Stomach (tissue), 9 donors: ENCODE data around the gene ACRBP. TPM values are rescaled to one million over a fixed set of nuclear protein-coding genes. Genes with fewer than 3 reads are reported as not detected.

Source experiments
- DNase-seq, 2 donors: peaks; one replicate each; pipeline versions ENCODE4 v3.0.0 to v3.0.0-alpha.2; 2013 to 2019
- H3K27ac ChIP-seq, 5 donors: fragments of 200-600 bp in 4 of 5; sonication (generic) in 4 of 5; one replicate each; pipeline ENCODE4 v1.5.1; 2013 to 2019; ENCODE audit warnings: mild to moderate bottlenecking in 1 of 5, moderate library complexity in 1 of 5
- H3K27me3 ChIP-seq, 3 donors: fragments of 200-600 bp; sonication (generic); one replicate each; pipeline ENCODE4 v1.5.1; 2017 to 2019; ENCODE audit warnings: mixed run types in 1 of 3
- H3K36me3 ChIP-seq, 4 donors: fragments of 200-600 bp; sonication (generic); 1 replicate in 3 of 4; 2 replicates in 1 of 4; pipeline ENCODE4 v1.5.1; 2016 to 2019
- H3K4me1 ChIP-seq, 4 donors: fragments of 200-600 bp; sonication (generic); one replicate each; pipeline ENCODE4 v1.5.1; 2016 to 2019
- H3K4me3 ChIP-seq, 4 donors: fragments of 200-600 bp; sonication (generic) in 3 of 4; one replicate each; pipeline ENCODE4 v1.5.1; 2016 to 2019; ENCODE audit warnings: mild to moderate bottlenecking in 1 of 4
- H3K9me3 ChIP-seq, 4 donors: fragments of 200-600 bp; sonication (generic); one replicate each; pipeline ENCODE4 v1.5.1; 2016 to 2019
- CTCF ChIP-seq, 7 experiments: fragments of 450-650 bp in 4 of 7; fragments of 200-600 bp in 3 of 7; sonication (generic) in 3 of 7; IDR thresholded peaks; one replicate each; pipeline ENCODE4 v1.5.1; 2016 to 2019; ENCODE audit warnings: antibody characterized with exemption in 7 of 7, control low read depth in 2 of 7, mild to moderate bottlenecking in 1 of 7
- EP300 ChIP-seq: sonication (generic); formaldehyde crosslinking; IDR thresholded peaks from one replicate; pipeline ENCODE4 v1.6.1; 2017; ENCODE audit warnings: antibody characterized with exemption
- POLR2A ChIP-seq, 4 donors: fragments of 450-650 bp; IDR thresholded peaks; one replicate each; pipeline ENCODE4 v1.6.1; 2016; ENCODE audit warnings: antibody characterized with exemption in 4 of 4, control low read depth in 2 of 4, mild to moderate bottlenecking in 1 of 4, moderate library complexity in 1 of 4
- POLR2AphosphoS5 ChIP-seq, 3 donors: sonication (generic); formaldehyde crosslinking; IDR thresholded peaks; one replicate each; pipeline ENCODE4 v1.6.1; 2016; ENCODE audit warnings: antibody characterized with exemption in 3 of 3
- WGBS, 5 donors: extraction: QIAGEN DNeasy Blood & Tissue Kit in 3 of 5; methylation state at CpG; one replicate each; pipeline versions ENCODE4 v1.1.5 to v1.1.7; 2013 to 2018; 5-methylcytosine and 5-hydroxymethylcytosine counted together
- intact Hi-C: fragments of 100-400 bp; cut with DNase I; formaldehyde crosslinking; loops from one replicate; pipeline ENCODE4 v1.15.1; 2023; ENCODE audit warnings: low total_unique reads
- polyA plus RNA-seq, 3 donors: library from polyadenylated mRNA; stranded (reverse); fragments of 200-250 nt; gene quantifications; one replicate each; pipeline ENCODE4 v1.2.3, GENCODE V29; 2013
- total RNA-seq, 5 donors: library from RNA; depleted of rRNA; stranded (reverse); fragments of >200 nt; gene quantifications; one replicate each; pipeline versions ENCODE4 v1.1.0 to v1.2.3, GENCODE V29; 2014 to 2016
- donor health status: healthy with polysubstance abuse.
- donor health status: Bipolar disorder and iron deficiency.
- donor health status: healthy.

ACRBP gene
- total and polyA plus RNA-seq, 8 donors = 0.31 to 6.4 (median 1.6) TPM; not detected in 3

- Histone ChIP-seq H3K4me3 (peak overlapping the region; percentile 4 to 22 (median 18)), H3K36me3 (no peaks in the 10 kb centered on the region), H3K9me3 (no peaks in the 10 kb centered on the region), H3K27me3 (peaks cover 0 to 4% (median 0%) of the 10 kb centered on the region in 3 donors), H3K4me1 (peaks cover 12 to 70% (median 23%) of the 10 kb centered on the region in 4 donors), H3K27ac (peak overlapping the region; percentile 73 to 81 (median 80))
- intact Hi-C loops = no loop called here
- DNase-seq = no peak
- WGBS, 5 donors = 32 to 67% (median 48%) methylated on average over 5 of the region's 5 CpGs
- TF ChIP-seq EP300 = no peak
- TF ChIP-seq CTCF (IDR thresholded peaks at IDR 0.05) = no peak
- no peak for TF ChIP-seq POLR2A (IDR thresholded peaks at IDR 0.05)
- TF ChIP-seq POLR2AphosphoS5 (IDR thresholded peaks at IDR 0.05) = no peak
Measured at GRCh38 chr12:6630736-6631135, 16.5 kb downstream of the ACRBP start.

DNA sequence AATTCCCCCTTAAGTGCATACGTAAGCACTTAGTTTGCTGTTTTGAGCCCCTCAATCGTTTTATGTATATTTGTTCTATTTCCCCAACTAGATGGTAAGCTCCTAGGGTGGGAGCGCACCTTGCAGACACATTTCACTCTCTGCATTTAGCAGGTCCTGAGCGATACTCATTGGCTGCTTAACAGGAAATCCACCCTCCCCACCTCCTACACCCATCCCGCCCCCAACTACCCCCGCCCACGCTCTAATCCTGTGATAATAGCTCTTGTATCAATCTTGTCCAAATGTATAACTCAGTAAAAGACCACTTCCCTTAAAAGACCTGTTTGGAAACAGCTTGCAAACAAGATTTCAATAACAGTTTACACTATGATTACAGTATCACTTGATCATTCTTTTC is 19.6 kb downstream of the ACRBP start:
- H3K4me3 ChIP-seq = peak overlapping the region in 2 of 4 donors; percentile 0 to 11
- WGBS, 5 donors = 35 to 45% (median 38%) methylated on average over 7 of the region's 7 CpGs
- DNase-seq = no peak
- TF ChIP-seq CTCF (IDR thresholded peaks at IDR 0.05) (no peak), EP300 (no peak), POLR2AphosphoS5 (IDR thresholded peaks at IDR 0.05) (no peak), POLR2A (IDR thresholded peaks at IDR 0.05) (no peak)
- no peaks in the 10 kb centered on the region for H3K36me3 ChIP-seq
- no peak overlapping the region for H3K27ac ChIP-seq
- no peaks in the 10 kb centered on the region for H3K9me3 ChIP-seq
- H3K4me1 ChIP-seq = peaks cover 6 to 44% (median 18%) of the 10 kb centered on the region in 4 donors
- intact Hi-C loops = no loop called here
- H3K27me3 ChIP-seq = peaks cover 0 to 4% (median 0%) of the 10 kb centered on the region in 3 donors

DNA sequence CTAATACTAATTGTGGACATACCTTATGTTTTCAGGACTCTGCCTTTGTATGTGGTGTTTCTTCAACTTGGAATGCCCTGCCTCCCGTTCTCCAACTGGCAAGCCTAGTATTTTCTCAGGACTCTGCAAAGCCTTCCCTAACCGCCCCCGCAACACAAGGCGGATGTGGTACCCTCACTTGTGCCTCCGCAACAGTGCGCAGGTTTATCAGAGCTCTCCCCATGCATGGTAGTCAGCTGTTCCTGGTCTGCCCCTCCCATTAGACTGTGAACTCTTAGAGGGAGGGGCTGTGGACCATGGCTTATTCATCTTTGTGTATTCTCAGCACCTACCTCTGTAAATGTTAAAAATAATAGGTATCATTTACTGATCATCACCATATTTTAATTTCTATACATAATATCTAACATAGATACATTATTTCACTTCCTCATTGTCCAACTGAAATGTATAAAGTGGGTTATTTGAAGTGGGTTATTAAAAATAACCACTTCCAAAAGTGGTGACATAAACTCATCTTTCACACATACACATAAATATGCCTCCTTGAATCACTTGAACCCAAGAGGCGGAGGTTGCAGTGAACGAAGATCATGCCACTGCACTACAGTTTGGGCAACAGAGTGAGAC is 20.5 kb downstream of the ACRBP start:
- no peak for TF ChIP-seq POLR2AphosphoS5 (IDR thresholded peaks at IDR 0.05)
- TF ChIP-seq POLR2A (IDR thresholded peaks at IDR 0.05) = no peak
- TF ChIP-seq CTCF (IDR thresholded peaks at IDR 0.05) = no peak
- no peak for TF ChIP-seq EP300
- intact Hi-C loops = no loop called here
- H3K4me3 ChIP-seq = no peak overlapping the region

GRCh38 chr12:6620885-6621274 is 26.4 kb downstream of the ACRBP start:
- H3K4me3 ChIP-seq = peak overlapping the region in 1 of 4 donors; percentile 6
- H3K27me3 ChIP-seq = peaks cover 0 to 16% (median 4%) of the 10 kb centered on the region in 3 donors
- no peak for TF ChIP-seq EP300
- intact Hi-C loops = no loop called here
- H3K9me3 ChIP-seq = no peaks in the 10 kb centered on the region
- WGBS, 5 donors = 86 to 92% (median 89%) methylated on average over 25 to 29 of the region's 29 CpGs
- H3K36me3 ChIP-seq = peaks cover 0 to 20% (median 16%) of the 10 kb centered on the region in 4 donors
- no peak for DNase-seq
- H3K4me1 ChIP-seq = peaks cover 0 to 18% (median 8%) of the 10 kb centered on the region in 4 donors
- no peak overlapping the region for H3K27ac ChIP-seq

More for the DNA sequence above, 20.5 kb downstream of the ACRBP start:
- H3K9me3 ChIP-seq = no peaks in the 10 kb centered on the region
- peaks cover 0 to 4% (median 0%) of the 10 kb centered on the region in 3 donors for H3K27me3 ChIP-seq
- peaks cover 3 to 36% (median 13%) of the 10 kb centered on the region in 4 donors for H3K4me1 ChIP-seq
- DNase-seq = no peak
- 67 to 83% (median 76%) methylated on average over 8 of the region's 8 CpGs for WGBS, 5 donors
- no peak overlapping the region for H3K27ac ChIP-seq
- H3K36me3 ChIP-seq = no peaks in the 10 kb centered on the region
